Fibroblast of lung (primary cell): ENCODE results near the gene CENPP. TPM values are rescaled to one million over a fixed set of nuclear protein-coding genes. Genes with fewer than 3 reads are reported as not detected.

Experiments used
- DNase-seq, 2 donors: peaks; one replicate each; pipeline versions ENCODE4 v3.0.0 to v3.0.0-alpha.2; 2010; ENCODE audit warnings: low read depth in 2 of 2
- H2AFZ ChIP-seq: 2 replicates; pipeline ENCODE4 v1.5.1; 2012; ENCODE audit warnings: low read length, control low read depth, inconsistent platforms
- H3K27ac ChIP-seq: 2 replicates; pipeline ENCODE4 v1.5.1; 2011; ENCODE audit warnings: low read length, control low read depth; ENCODE audit not compliant: insufficient read depth
- H3K27me3 ChIP-seq: 2 replicates; pipeline ENCODE4 v1.5.1; 2011; ENCODE audit warnings: mild to moderate bottlenecking, low read length; ENCODE audit not compliant: control insufficient read depth, insufficient read depth
- H3K36me3 ChIP-seq: 2 replicates; pipeline ENCODE4 v1.5.1; 2011; ENCODE audit warnings: low read length; ENCODE audit not compliant: control insufficient read depth, insufficient read depth
- H3K4me1 ChIP-seq: 2 replicates; pipeline ENCODE4 v1.5.1; 2011; ENCODE audit warnings: low read length; ENCODE audit not compliant: control insufficient read depth, insufficient read depth; ENCODE audit errors: extremely low read depth
- H3K4me2 ChIP-seq: 2 replicates; pipeline ENCODE4 v1.5.1; 2011; ENCODE audit warnings: low read length, control low read depth; ENCODE audit not compliant: insufficient read depth; ENCODE audit errors: extremely low read depth
- H3K4me3 ChIP-seq, 4 experiments: fragments of 200-600 bp in 1 of 4; sonication (generic) in 1 of 4; replicated peaks in 1 of 4; 2 replicates each; pipeline ENCODE4 v1.5.1; 2011 to 2016; ENCODE audit warnings: low read length in 4 of 4, low read depth in 3 of 4, mild to moderate bottlenecking in 3 of 4, control low read depth in 2 of 4, inconsistent platforms in 1 of 4, mixed read lengths in 1 of 4; ENCODE audit not compliant: insufficient read depth in 1 of 4; ENCODE audit errors: control extremely low read depth in 1 of 4
- H3K79me2 ChIP-seq: 2 replicates; pipeline ENCODE4 v1.5.1; 2012; ENCODE audit warnings: mild to moderate bottlenecking, low read length, inconsistent platforms; ENCODE audit not compliant: control insufficient read depth, insufficient read depth
- H3K9ac ChIP-seq: 2 replicates; pipeline ENCODE4 v1.5.1; 2011; ENCODE audit warnings: mild to moderate bottlenecking, low read length, control low read depth; ENCODE audit not compliant: insufficient read depth
- H3K9me3 ChIP-seq: 2 replicates; pipeline ENCODE4 v1.5.1; 2012; ENCODE audit warnings: low read depth, low read length; ENCODE audit not compliant: control insufficient read depth, insufficient read depth
- H4K20me1 ChIP-seq: 2 replicates; pipeline ENCODE4 v1.5.1; 2011; ENCODE audit warnings: low read length; ENCODE audit not compliant: control insufficient read depth, insufficient read depth; ENCODE audit errors: extremely low read depth
- CTCF ChIP-seq, 2 donors: IDR thresholded peaks in 1 of 2; conservative IDR thresholded peaks in 1 of 2; 1 replicate in 1 of 2; 2 replicates in 1 of 2; pipeline ENCODE4 v1.5.1; 2011 to 2012; ENCODE audit warnings: low read length in 2 of 2, control low read depth in 1 of 2, inconsistent platforms in 1 of 2, low read depth in 1 of 2, mild to moderate bottlenecking in 1 of 2
- EZH2 ChIP-seq: IDR thresholded peaks from 2 replicates; pipeline ENCODE4 v1.5.1; 2012; ENCODE audit warnings: low read length, control low read depth, mild to moderate bottlenecking; ENCODE audit errors: missing control alignments
- polyA plus RNA-seq, 2 donors: library from polyadenylated mRNA; depleted of rRNA in 1 of 2; stranded (reverse) in 1 of 2; unstranded in 1 of 2; fragments of >200 nt; gene quantifications; 2 replicates each; pipeline ENCODE4 v1.2.1, GENCODE V29; 2011 to 2012; ENCODE audit warnings: missing spikeins in 1 of 2
- total RNA-seq: library from RNA; depleted of rRNA; stranded (reverse); fragments of >200 nt; gene quantifications from 2 replicates; pipeline ENCODE4 v1.2.1, GENCODE V29; 2014

CENPP gene
- total and polyA plus RNA-seq, 2 donors (not counting 1 experiment from before 2014, with no cell fraction given), result 1.7 to 2.4 TPM

GRCh38 chr9:92603100-92603499 is 277.3 kb downstream of the CENPP start:
- no peak overlapping the region for H3K4me3 ChIP-seq
- H3K4me2 ChIP-seq, result no peak overlapping the region
- H3K79me2 ChIP-seq, result no peaks in the 10 kb centered on the region
- peaks cover 25% of the 10 kb centered on the region for H3K4me1 ChIP-seq
- no peak overlapping the region for H3K9ac ChIP-seq
- no peak overlapping the region for H2AFZ ChIP-seq
- H3K27ac ChIP-seq, result no peak overlapping the region
- H3K9me3 ChIP-seq, result no peaks in the 10 kb centered on the region
- no peaks in the 10 kb centered on the region for H3K27me3 ChIP-seq
- no peaks in the 10 kb centered on the region for H3K36me3 ChIP-seq
- no peaks in the 10 kb centered on the region for H4K20me1 ChIP-seq
- TF ChIP-seq CTCF (conservative IDR thresholded peaks at IDR 0.05 in 1 of 2, IDR thresholded peaks at IDR 0.05 in 1 of 2; ENCODE audit: low read depth in 1 of 2, low read length in 2 of 2) (no peak), EZH2 (no peak)
- no peak for DNase-seq

GRCh38 chr9:92603990-92604389 is 278.2 kb downstream of the CENPP start:
- no peaks in the 10 kb centered on the region for H3K79me2 ChIP-seq
- no peaks in the 10 kb centered on the region for H3K36me3 ChIP-seq
- H2AFZ ChIP-seq, result no peak overlapping the region
- DNase-seq, result no peak
- H3K9me3 ChIP-seq, result no peaks in the 10 kb centered on the region
- TF ChIP-seq CTCF (conservative IDR thresholded peaks at IDR 0.05 in 1 of 2, IDR thresholded peaks at IDR 0.05 in 1 of 2; ENCODE audit: low read depth in 1 of 2, low read length in 2 of 2) (no peak), EZH2 (no peak)
- H3K4me1 ChIP-seq, result peaks cover 31% of the 10 kb centered on the region
- no peak overlapping the region for H3K9ac ChIP-seq
- no peak overlapping the region for H3K4me2 ChIP-seq
- no peaks in the 10 kb centered on the region for H4K20me1 ChIP-seq
- H3K4me3 ChIP-seq, result no peak overlapping the region
- H3K27ac ChIP-seq, result no peak overlapping the region
- H3K27me3 ChIP-seq, result no peaks in the 10 kb centered on the region

GRCh38 chr9:92605224-92605623 is 279.5 kb downstream of the CENPP start:
- no peaks in the 10 kb centered on the region for H3K27me3 ChIP-seq
- peaks cover 32% of the 10 kb centered on the region for H3K4me1 ChIP-seq
- H3K4me2 ChIP-seq, result no peak overlapping the region
- H3K27ac ChIP-seq, result no peak overlapping the region
- no peak for TF ChIP-seq EZH2
- H3K4me3 ChIP-seq, result no peak overlapping the region
- no peak overlapping the region for H2AFZ ChIP-seq
- H3K9ac ChIP-seq, result no peak overlapping the region
- no peaks in the 10 kb centered on the region for H4K20me1 ChIP-seq
- H3K36me3 ChIP-seq, result no peaks in the 10 kb centered on the region
- H3K9me3 ChIP-seq, result no peaks in the 10 kb centered on the region
- DNase-seq, result no peak
- H3K79me2 ChIP-seq, result no peaks in the 10 kb centered on the region
